ENCODE measurements around the gene MAEL.
"Not testable (repeated sequence)": the region's sequence is repeated elsewhere in the genome, so short reads cannot be mapped to it uniquely, and the experiment has no call there.

Gene MAEL

DNA sequence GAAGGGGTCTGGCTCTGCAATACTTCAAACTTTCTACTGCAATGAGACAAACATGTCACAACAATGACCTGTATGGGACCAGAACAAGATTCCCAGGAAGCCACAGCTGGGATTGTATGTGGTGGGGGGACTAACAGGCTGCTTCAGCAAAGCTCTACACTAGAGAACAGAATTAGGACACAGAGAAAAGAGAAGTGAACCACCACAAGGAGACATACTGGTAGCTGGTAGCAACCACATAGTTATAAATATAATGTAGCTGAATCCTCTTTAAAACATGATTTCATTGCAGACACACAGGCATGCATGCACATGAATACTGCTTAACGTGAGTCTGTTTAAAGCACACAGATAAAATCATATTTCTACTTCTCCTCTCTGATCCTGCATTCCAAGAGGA lies 10.3 kb upstream of the MAEL start:
- no peak for DNase-seq

DNA sequence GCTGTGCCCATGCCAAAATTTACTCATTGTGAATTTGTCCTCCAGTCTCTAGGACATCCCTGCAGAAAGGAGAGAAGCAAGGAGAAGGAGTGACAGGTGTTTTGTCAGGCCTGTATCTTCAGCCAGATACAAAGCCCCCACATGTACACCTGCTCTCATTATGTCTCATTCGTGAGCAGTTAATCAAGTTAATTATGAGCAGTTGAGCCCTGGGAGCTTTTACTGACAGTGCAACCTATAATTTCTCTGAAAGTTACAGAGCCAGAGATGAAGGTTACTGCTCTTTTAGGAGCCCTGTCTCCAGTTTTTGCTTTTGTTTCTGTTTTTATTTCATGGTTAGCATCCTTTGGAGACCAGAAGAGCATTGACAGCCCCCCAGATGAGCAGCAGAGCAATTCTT lies 8.7 kb upstream of the MAEL start:
- DNase-seq: no peak

DNA sequence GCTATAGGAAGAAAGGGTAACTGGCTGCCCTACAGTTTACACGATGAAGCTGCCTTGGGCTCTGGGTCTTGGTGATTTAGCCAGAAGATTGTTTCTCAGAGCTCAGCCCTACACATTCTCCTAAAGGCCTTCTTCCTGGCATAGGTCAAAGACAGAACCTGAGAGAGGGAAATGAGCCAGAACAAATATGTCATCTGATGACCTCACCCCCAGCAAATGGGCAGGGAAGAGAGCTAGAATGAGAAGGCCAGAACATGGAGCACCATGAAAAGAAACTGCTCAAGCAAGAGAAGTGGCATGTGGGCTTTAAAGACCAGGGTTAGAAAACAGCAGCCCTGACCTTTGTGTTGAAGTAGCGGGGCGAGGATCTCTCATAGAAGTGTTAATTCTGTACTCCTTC lies 8.3 kb upstream of the MAEL start:
- DNase-seq: no peak

DNA sequence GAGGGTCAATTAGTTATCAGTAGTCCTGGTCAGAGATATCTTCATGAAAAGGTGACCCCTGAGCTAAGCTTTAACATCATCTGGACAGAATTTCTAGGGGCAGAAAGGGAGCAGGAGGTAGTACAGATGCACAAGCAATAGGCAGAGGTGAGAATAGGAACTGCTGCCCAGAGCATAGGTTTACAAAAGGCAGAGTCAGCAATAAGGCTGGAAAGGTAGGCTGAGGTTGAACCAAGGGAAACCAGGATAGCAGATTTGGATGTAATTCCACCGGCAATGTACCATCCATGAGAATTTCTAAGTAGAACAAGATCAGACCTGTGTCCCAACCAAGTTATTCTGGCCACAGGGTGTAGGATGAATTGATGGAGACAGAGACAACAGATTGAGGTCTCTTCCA lies 7.5 kb upstream of the MAEL start:
- no peak for DNase-seq

DNA sequence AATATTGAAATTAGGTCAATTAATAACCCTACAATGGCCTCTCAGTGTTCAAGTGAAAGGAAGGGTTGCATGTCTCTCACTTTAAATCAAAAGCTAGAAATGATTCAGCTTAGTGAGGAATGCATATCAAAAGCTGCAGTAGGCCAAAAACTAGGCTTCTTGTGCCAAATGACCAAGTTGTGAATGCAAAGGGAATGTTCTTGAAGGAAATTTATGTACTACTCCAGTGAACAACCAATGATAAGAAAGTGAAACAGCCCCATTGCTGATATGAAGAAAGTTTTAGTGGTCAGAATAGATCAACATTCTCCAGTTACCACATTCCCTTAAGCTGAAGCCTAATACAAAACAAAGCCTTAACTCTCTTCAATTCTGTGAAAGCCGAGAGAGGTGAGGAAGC lies 10.0 kb downstream of the MAEL start:
- DNase-seq: no peak

DNA sequence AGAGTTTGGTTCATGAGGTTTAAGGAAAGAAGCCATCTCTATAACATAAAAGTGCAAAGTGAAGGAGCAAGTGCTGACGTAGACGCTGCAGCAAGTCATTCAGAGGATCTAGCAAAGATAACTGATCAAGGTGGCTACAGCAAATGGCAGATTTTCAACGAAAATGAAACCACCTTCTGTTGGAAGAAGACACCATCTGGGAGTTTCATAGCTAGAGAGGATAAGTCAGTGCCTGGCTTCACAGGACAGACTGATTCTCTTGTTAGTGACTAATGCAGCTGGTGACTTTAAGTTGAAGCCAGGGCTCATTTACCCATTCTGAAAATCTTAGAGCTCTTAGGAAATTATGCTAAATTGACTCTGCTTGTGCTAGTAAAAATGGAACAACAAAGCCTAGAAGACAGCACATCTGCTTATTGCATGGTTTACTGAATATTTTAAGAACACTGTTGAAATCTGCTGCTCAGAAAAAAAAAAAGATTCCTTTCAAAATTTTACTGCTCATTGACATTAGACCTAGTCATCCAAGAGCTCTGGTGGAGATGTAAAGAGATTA lies 10.5 kb downstream of the MAEL start:
- DNase-seq: peak in 1 of 5 donors; percentile 11

DNA sequence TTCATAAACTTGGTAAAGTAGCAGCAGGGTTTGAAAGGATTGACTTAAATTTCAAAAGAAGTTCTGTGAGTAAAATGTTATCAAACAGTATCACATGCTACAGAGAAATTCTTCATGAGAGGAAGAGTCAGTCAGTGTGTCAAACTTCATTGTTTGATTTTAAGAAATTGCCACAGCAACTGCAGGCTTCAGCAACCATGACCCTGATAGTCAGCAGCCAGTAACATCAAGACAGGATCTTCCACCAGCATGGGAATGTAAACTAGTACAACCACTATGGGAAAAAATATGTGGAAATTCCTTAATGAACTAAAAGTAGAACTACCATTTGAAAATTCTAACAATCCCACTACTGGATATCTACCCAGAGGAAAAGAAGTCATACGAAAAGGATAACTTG lies 11.5 kb downstream of the MAEL start:
- DNase-seq: no peak

DNA sequence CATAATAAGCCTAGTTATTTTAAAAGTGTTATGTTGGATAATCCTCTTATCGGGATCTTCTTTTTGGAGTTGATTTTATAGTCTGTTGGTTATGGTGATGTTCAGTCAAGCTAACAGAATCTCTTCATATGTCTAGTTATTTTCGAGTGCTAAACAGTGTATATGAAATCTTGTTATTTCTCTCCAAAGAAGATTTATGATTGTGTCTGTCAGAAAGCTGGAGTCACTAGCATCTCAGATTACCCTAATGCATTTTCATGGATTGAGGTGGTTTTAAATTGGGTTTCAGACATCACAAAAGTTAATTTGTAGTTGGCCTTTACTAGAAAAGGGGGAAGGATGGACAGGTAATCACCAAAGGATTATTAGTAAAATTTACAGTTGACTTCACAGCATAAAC lies 13.3 kb downstream of the MAEL start:
- no peak for DNase-seq

DNA sequence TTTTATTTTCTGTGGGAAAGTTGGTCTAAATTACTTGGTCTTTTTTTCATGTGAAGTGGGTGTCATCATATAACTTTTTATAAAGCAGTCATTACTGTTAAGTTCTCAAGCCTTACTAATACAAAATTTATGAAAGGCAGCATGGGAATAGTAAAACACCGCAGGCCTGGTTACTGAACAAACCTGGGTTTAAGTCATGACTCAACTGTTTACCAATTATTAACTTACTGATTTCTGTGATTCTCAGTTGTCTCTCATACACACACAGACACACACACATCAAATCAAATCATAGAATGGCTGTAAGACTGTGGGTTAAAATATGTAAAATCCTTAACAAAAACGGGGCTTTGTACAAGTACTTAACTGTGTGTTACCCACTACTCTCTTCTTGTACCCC lies 14.6 kb downstream of the MAEL start:
- DNase-seq: no peak

DNA sequence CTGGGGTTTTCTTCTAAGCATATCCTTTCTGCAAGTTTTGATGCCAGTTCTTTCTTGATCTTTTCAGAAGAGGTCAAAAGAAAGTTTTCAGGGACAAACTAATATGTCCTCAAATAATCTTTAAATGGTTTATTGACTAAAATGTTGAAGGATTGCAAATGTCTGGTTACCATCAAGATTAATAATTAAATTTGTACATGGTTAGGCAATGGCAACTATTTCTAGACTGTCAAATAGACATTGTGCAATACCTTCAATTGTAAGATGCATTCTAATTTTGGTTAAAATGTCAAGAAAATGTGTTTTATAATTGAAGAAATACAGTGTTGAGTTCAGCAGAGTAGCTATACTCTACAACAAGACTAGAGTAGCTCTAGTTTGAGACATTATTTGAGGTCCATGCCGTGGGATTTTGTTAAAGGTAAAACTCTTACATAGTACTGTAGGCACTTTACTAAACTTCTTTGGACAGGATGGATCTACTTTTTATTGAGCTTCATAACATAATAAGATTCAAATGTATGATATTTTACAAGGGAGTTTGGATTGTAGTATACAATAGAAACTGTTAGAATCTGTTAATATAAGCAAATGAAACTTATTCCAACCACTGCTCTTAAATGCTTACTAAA lies 22.6 kb downstream of the MAEL start:
- DNase-seq: no peak

DNA sequence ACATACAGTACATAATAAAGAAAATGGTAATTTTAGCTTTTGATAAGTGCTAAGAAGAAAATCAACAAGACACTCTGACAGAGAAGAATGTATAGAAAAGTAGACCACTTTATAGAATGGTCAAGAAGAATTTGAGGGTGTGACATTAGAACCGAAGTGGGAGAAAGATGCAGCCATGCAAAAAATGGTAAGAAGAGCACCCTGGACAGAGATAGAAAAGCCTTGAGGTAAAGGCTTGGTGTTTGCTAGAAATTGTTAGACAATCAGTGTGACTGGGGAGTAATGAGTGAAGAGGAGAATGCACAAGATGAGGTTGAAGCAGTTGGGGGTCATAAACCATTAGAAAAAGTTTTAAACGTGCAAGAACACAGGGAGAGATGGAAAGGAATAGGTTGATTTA lies 23.5 kb downstream of the MAEL start:
- DNase-seq: no peak

DNA sequence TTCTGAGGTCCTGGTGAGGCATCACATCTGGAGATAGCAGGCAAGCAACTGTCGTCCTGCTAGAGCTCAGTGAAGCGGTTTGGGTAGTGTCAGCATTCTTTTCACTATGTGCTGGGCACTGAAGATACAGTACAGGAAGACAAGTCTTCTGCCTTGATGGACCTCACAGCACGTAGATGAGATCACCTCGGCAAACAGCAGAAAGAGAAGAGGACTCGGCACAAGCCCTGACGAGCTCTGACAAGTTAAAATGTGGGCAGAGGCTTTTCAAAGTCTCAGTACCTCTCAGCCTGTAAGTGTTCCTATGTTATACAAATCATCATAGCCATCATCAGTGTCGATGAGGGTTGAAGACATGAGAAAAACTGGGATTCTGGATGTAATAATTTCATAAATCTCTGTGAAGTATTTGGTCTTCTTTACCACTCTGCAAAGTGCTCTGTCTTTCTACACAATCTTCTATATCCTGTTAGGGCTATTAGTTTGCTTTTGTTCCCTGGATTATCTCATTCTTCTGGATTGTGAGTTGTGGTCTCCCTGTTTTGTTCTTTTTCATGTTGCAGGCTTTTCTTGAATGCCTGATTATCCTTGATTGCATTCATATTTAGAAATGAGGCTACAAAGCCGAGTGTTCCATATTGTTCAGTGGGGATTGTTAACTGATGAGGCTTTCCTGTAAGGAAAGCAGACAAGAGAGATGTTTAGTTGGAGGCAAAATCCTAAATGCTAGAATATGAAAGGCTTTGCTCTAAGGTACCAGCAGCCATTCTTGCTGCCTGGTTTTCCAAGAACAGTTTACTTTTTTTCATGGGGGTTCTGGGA lies 24.2 kb downstream of the MAEL start:
- DNase-seq: no peak

DNA sequence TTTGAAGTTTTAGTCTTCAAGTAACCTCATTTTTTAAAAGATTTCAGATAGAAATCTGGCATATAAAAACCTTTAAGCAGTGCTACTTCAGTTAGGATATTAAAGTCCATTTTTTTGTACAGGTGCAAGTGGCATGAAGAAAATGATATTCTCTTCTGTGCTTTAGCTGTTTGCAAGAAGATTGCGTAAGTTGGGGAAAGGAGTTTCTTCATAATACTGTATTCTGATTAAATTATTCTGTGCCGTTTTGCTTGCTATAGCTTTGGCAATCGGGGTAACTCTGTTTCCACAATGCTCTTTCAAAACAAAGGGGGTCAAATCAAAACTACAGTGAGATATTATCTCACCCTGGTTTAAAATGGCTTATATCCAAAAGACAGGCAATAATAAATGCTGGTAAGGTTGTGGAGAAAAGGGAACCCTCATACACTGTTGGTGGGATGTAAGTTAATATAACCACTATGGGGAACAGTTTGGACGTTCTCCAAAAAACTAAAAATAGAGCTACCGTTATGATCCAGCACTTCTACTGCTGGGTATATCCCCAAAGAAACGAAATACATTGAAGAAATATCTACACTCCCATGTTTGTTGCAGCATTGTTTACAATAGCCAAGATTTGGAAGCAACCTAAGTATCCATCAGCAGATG lies 27.1 kb downstream of the MAEL start:
- DNase-seq: no peak

DNA sequence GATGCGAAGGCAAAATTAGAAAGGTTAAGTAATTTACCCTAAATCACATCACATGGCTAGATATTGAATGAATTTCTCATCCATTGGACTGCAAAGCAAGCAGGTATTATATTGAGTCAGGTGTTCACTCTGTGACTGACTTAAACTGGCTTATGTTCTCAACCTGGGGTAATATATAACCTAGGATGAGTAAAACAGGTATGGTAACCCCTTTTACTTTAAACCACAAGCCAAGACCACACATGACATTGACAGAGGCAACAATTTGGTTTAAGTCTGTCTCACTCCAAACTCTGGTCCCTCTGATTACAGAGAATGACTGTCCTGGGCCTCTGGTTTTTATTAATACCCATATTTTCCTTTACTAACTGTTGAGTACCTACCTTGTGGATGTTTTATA lies 33.3 kb downstream of the MAEL start:
- DNase-seq: no peak

DNA sequence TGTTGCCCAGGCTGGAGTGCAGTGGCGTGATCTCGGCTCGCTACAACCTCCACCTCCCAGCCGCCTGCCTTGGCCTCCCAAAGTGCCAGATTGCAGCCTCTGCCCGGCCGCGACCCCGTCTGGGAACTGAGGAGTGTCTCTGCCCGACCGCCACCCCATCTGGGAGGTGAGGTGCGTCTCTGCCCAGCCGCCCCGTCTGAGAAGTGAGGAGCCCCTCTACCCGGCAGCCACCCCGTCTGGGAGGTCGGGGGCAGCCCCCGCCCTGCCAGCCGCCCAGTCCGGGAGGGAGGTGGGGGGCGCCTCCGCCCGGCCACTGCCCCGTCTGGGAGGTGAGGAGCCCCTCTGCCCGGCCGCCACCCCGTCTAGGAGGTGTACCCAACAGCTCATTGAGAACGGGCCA lies 40.5 kb downstream of the MAEL start:
- DNase-seq: not testable (repeated sequence)

DNA sequence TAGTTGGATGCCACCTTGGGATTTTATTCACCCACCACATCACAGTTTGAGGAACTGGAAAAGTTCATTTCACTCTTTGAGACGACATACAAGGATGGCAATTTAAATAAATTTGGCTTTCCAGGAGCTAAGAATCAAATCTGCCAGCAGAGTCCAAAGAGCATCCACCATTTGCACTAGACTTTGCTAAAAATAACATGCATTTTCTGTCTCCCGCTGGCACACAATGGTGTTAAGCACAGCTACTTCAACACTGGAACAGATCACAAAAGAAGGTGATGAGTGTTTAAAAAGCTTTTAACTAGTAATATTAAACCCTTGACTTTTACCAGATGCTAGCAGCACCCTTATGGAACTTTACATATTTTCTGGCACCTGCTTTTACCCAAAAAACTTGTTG lies 44.6 kb downstream of the MAEL start:
- no peak for DNase-seq

DNA sequence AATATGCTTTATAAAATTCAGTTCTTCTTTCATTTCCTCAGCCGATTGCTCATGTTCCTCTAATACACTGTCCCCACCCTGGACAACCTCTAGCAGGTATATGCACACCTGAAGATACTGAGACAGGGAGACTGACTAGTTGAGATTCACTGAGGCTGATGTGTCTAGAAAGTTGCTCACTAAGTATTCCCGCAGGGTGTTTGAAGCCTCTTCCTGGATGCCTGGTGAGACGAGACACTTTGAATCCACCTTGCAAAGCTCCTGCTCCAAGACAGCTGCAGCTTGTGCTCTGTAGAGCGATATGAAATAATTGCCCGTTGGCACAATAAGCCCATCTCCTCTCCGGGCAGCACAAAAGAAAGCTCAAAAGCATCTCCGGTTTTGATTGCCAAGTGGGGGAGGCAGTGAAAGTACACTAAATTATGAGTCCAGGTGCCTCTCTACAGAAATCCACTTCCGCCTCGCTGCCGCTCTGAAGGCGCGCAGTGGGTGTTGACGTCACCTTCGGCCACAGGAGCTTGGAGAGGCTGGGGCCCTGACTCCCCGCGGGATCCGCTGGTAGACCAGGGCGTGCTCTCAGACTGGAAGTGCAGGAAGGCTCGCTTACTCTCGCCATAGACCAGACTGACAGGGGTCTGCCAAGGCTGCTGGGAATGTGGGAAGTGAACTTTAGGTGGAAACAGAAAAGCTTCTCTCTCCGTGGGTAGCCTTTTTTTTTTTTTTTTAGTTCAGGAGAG lies 54.8 kb downstream of the MAEL start:
- DNase-seq: peak; percentile 37 to 83 (median 59)

DNA sequence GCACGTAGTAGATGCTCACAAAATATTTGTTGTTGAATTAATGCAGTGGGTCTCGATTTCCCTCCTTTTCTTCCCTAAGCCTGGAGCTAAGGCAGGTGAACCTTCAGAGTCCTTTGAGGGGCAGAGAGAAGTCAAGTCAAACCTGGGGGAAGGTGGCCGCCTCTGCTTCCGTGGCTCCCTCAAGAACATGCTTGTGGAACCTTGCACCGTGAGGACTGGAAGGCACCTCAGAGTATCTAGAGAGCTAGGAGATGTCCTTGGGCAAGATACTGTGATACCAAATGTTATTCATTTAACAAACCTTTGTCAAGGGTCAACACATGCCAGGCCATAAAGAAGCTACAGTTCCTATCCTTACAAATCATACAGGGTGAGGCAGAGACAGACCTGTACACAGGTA lies 62.8 kb downstream of the MAEL start:
- DNase-seq: no peak

DNA sequence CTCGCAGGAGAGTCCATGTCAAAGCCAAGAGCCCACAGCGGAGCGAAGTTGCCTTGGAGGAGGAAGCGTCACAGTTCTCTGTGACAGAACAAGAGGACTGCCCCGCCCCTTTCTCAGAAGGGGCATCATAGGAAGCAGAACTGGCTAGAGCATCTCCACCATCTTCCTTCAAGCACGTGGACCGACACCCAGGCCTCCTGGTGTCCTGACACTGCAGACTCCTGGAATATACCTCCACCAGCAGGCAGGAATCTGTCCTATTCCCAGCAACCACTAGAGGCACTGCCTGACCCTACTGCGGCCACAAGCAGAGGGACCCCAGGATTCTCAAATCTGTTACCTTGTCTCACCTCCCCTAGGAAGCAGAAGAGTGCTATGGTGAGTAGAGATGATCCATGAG lies 63.3 kb downstream of the MAEL start:
- DNase-seq: no peak

DNA sequence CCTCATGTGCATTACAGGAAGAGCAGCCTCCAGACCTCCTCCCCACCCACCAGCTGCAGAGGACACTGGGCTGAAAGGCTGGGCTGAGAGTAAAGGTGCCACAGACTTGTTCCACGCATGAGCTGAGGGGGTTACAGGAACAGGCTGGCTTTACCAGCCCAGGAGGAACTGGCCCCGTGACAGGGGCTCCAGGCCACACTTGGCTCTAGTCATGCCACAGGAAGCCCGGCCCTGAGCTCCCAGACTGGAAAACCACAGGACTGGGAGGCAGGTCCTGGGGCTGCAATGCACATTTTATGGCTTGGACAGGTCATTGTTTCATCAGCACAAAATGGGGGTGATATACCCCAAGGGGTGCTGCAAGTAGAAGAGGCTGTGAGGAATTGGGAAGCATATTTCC lies 65.5 kb downstream of the MAEL start:
- no peak for DNase-seq

DNA sequence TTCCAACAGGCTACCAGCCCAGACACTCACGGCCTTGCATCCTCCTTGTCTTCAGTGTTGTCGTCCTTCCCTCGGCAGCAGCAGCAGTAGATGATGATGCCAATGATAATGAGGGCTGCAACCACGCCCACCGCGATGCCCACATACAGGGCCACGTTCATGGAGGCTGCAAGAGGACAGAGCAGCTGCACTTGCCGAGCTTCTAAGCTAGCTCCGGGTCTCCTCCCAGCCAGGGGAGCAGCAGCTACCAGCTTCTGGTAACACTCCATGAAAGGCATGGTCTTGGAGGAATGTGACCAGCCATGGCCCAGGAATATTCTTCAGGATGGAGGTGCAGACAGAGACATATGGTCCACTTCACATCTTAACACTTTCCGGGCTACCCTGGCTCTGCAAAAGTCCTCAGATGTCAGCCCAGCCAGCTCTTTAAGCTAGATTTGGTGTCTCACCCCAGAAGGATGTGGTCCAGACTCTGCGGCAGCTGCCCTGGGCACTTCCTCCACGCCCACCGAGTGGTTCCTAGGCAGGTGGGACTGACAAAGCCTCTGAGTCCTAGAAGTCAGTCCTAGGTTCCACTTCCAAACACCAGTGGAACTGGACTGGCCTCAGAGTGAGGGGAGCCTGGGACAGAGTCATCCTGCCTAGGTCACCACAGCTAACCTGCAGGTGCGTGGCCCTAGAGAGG lies 66.0 kb downstream of the MAEL start:
- no peak for DNase-seq

DNA sequence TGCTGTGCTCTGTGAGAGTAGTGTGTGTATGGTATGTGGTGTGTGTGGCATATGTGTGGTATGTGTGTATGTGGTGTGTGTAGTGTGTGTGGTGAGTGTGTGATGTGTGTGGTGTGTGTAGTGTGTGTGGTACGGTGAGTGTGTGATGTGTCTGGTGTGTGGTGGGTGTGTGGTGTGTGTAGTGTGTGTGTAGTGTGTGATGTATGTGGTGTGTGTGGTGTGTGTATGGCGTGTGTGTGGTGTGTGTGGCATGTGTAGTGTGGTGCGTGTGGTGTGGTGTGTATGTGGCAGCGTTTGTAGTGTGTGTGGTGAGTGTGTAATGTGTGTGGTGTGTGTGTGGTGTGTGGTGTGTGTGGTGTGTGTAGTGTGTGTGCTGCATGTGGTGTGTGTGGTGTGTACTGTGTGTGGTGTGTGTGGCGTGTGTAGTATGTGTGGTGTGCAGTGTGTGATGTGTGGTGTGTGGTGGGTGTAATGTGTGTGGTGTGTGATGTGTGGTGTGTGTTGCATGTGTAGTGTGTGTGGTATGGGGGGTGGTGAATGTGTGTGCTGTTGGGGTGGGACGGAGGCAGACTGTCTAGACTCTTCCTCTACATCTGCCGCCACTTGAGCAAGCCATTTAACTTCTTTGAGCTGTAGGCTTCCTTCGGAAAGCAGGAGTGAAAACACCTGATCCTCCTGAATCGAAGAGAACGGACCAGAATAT lies 67.6 kb downstream of the MAEL start:
- no peak for DNase-seq

Data from T-helper 1 cell (primary cell).